CD4-positive, alpha-beta T cell treated with Interleukin-21 for 1 hour (primary cell): Measurements from ENCODE around the gene INSYN2B.
"Not testable (repeated sequence)": the region's sequence is repeated elsewhere in the genome, so short reads cannot be mapped to it uniquely, and the experiment has no call there.

ENCODE experiments used
- DNase-seq: peaks from one replicate; pipeline ENCODE4 v3.0.0-alpha.2; 2020

INSYN2B gene

GRCh38 chr5:169970911-169971765, 9.2 kb downstream of the INSYN2B start:
- no peak for DNase-seq

- DNase-seq: no peak
Observed at GRCh38 chr5:169970339-169970738, 10.0 kb downstream of the INSYN2B start.

- no peak for DNase-seq
Observed at GRCh38 chr5:169964246-169964645, 16.0 kb downstream of the INSYN2B start.

- DNase-seq: no peak
Observed at GRCh38 chr5:169960659-169961058, 19.6 kb downstream of the INSYN2B start.

- DNase-seq: no peak
Observed at GRCh38 chr5:169958278-169958677, 22.0 kb downstream of the INSYN2B start.

GRCh38 chr5:169956756-169957155, 23.5 kb downstream of the INSYN2B start:
- DNase-seq: no peak

- DNase-seq: no peak
Observed at GRCh38 chr5:169956126-169956525, 24.2 kb downstream of the INSYN2B start.

- no peak for DNase-seq
Observed at GRCh38 chr5:169954786-169955185, 25.5 kb downstream of the INSYN2B start.

- DNase-seq: not testable (repeated sequence)
Observed at GRCh38 chr5:169953196-169953595, 27.1 kb downstream of the INSYN2B start.

GRCh38 chr5:169950333-169950732, 30.0 kb downstream of the INSYN2B start:
- DNase-seq: no peak

GRCh38 chr5:169946743-169947295, 33.5 kb downstream of the INSYN2B start:
- DNase-seq: no peak

GRCh38 chr5:169945831-169946261, 34.4 kb downstream of the INSYN2B start:
- DNase-seq: no peak

- DNase-seq: no peak
Observed at GRCh38 chr5:169944922-169945680, 35.2 kb downstream of the INSYN2B start.

GRCh38 chr5:169944115-169944514, 36.2 kb downstream of the INSYN2B start:
- no peak for DNase-seq

GRCh38 chr5:169943026-169943425, 37.3 kb downstream of the INSYN2B start:
- DNase-seq: no peak

- no peak for DNase-seq
Observed at GRCh38 chr5:169942181-169942580, 38.1 kb downstream of the INSYN2B start.

- no peak for DNase-seq
Observed at GRCh38 chr5:169941542-169941941, 38.8 kb downstream of the INSYN2B start.

- DNase-seq: no peak
Observed at GRCh38 chr5:169939731-169940130, 40.6 kb downstream of the INSYN2B start.

GRCh38 chr5:169938439-169938838, 41.9 kb downstream of the INSYN2B start:
- DNase-seq: no peak

- no peak for DNase-seq
Observed at GRCh38 chr5:169935762-169936161, 44.5 kb downstream of the INSYN2B start.

- DNase-seq: no peak
Observed at GRCh38 chr5:169934990-169935389, 45.3 kb downstream of the INSYN2B start.

GRCh38 chr5:169933616-169934015, 46.7 kb downstream of the INSYN2B start:
- DNase-seq: no peak

GRCh38 chr5:169933127-169933526, 47.2 kb downstream of the INSYN2B start:
- no peak for DNase-seq

GRCh38 chr5:169923988-169924387, 56.3 kb downstream of the INSYN2B start:
- DNase-seq: no peak
